Left lung (tissue), 10 donors: ENCODE results near the gene GALNT1. TPM values are rescaled to one million over a fixed set of nuclear protein-coding genes. Genes with fewer than 3 reads are reported as not detected.

Experiments
- ATAC-seq: fragments of 200-7000 bp; cut with Tn5 transposase; one replicate; pipeline ENCODE4 v1.9.1; 2020; ENCODE audit warnings: moderate library complexity
- DNase-seq, 4 donors: peaks; one replicate each; pipeline ENCODE4 v3.0.0-alpha.2; 2013 to 2020
- H3K27ac ChIP-seq, 2 donors: fragments of 200-600 bp; sonication (generic) in 1 of 2; one replicate each; pipeline versions ENCODE4 v1.5.0 to v1.8.0; 2020 to 2021
- H3K27me3 ChIP-seq, 2 donors: fragments of 200-600 bp; sonication (generic) in 1 of 2; one replicate each; pipeline versions ENCODE4 v1.5.0 to v1.8.0; 2020 to 2021
- H3K36me3 ChIP-seq, 2 donors: fragments of 200-600 bp; sonication (generic) in 1 of 2; one replicate each; pipeline versions ENCODE4 v1.5.0 to v1.8.0; 2020 to 2021
- H3K4me1 ChIP-seq, 2 donors: fragments of 200-600 bp; one replicate each; pipeline ENCODE4 v1.8.0; 2021
- H3K4me3 ChIP-seq, 2 donors: fragments of 200-600 bp; sonication (generic) in 1 of 2; one replicate each; pipeline versions ENCODE4 v1.5.0 to v1.8.0; 2020 to 2021; ENCODE audit warnings: mild to moderate bottlenecking in 1 of 2
- H3K9me3 ChIP-seq, 2 donors: fragments of 200-600 bp; sonication (generic) in 1 of 2; one replicate each; pipeline versions ENCODE4 v1.5.0 to v1.8.0; 2020 to 2021
- intact Hi-C, 2 donors: fragments of 100-400 bp; cut with DNase I; formaldehyde crosslinking; loops; one replicate each; pipeline versions ENCODE4 v1.11.2 to v1.14.2; 2022
- polyA plus RNA-seq, 6 donors: library from polyadenylated mRNA; unstranded; fragments of 120-200 nt; gene quantifications; one replicate each; pipeline ENCODE4 v1.2.1, GENCODE V29; 2013; ENCODE audit not compliant: insufficient read length in 6 of 6
- total RNA-seq, 2 donors: library from RNA; stranded (reverse); fragmentation: NEBNext Ultra II Directional; extraction: Animal tissue kit (Norgen Biotek cat#: 25700); gene quantifications; one replicate each; pipeline ENCODE4 v1.2.1, GENCODE V29; 2021
- TF ChIP-seq, protein P1 (sequence below), 2 donors: fragments of 200-600 bp; sonication (generic) in 1 of 2; IDR thresholded peaks; one replicate each; pipeline versions ENCODE4 v1.5.0 to v1.8.0; 2021; ENCODE audit warnings: antibody characterized with exemption in 2 of 2
- donor health status: DM: no; HTN: yes; CAD: no.
- donor health status: DM: no; HTN: no; CAD: no.

The GALNT1 gene
- total and polyA plus RNA-seq, 8 donors: 82.5 to 110 (median 107) TPM

DNA sequence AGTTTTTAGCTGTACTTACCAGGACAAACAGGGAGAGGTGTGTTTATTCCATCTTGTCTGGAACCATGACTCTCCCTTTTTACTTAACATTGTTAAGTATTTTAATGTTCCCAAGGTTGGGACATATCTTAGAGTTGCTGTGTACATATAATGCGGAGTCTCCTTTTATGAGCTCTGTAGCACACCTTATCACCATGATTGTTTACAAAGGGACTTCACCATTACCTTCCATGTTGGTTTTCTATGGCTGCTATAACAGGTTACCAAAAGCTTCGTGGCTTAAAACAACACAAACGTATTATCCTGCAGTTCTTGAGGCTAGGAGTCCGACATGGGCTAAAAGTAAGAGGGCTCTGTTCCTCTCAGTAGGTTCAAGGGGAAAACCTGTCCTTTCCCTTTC lies 164.3 kb downstream of the GALNT1 start:
- ATAC-seq: no peak
- no peaks in the 10 kb centered on the region for H3K4me1 ChIP-seq
- H3K4me3 ChIP-seq: no peak overlapping the region
- intact Hi-C loops: no loop called here
- no peak overlapping the region for H3K27ac ChIP-seq
- H3K9me3 ChIP-seq: no peaks in the 10 kb centered on the region
- H3K36me3 ChIP-seq: no peaks in the 10 kb centered on the region
- DNase-seq: no peak
- H3K27me3 ChIP-seq: no peaks in the 10 kb centered on the region
- TF ChIP-seq, protein P1, sequence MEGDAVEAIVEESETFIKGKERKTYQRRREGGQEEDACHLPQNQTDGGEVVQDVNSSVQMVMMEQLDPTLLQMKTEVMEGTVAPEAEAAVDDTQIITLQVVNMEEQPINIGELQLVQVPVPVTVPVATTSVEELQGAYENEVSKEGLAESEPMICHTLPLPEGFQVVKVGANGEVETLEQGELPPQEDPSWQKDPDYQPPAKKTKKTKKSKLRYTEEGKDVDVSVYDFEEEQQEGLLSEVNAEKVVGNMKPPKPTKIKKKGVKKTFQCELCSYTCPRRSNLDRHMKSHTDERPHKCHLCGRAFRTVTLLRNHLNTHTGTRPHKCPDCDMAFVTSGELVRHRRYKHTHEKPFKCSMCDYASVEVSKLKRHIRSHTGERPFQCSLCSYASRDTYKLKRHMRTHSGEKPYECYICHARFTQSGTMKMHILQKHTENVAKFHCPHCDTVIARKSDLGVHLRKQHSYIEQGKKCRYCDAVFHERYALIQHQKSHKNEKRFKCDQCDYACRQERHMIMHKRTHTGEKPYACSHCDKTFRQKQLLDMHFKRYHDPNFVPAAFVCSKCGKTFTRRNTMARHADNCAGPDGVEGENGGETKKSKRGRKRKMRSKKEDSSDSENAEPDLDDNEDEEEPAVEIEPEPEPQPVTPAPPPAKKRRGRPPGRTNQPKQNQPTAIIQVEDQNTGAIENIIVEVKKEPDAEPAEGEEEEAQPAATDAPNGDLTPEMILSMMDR (IDR thresholded peaks at IDR 0.05): no peak

DNA sequence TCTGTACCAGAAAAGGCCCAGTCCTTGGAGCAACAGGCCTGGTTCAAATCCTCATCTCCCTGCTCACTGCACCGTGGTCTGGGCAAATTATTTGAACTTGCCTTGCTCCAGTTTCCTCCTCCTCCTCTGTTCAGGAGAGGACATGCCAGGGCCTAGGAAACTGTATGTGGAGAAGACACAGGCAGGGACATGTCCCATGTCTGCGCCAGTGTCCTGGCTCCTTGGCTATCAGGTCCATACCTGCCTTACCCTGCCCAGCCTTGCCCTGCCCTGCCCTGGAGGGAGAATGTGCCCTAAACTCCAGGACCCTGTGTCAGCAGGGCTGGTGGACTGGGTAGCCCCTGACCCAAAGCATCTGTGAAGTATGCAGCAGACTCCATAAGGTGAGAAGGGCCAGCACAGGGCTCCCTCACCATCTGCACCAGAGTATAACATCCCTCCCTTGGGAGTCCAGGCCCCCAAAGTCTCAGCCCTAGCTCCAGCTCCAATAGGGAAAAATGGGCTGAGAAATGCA lies 165.3 kb downstream of the GALNT1 start:
- H3K27ac ChIP-seq: no peak overlapping the region
- H3K36me3 ChIP-seq: no peaks in the 10 kb centered on the region
- ATAC-seq (no peak), DNase-seq (no peak)
- TF ChIP-seq, protein P1 (IDR thresholded peaks at IDR 0.05): no peak
- no peaks in the 10 kb centered on the region for H3K4me1 ChIP-seq
- intact Hi-C loops: no loop called here
- H3K27me3 ChIP-seq: no peaks in the 10 kb centered on the region
- no peaks in the 10 kb centered on the region for H3K9me3 ChIP-seq
- H3K4me3 ChIP-seq: no peak overlapping the region

DNA sequence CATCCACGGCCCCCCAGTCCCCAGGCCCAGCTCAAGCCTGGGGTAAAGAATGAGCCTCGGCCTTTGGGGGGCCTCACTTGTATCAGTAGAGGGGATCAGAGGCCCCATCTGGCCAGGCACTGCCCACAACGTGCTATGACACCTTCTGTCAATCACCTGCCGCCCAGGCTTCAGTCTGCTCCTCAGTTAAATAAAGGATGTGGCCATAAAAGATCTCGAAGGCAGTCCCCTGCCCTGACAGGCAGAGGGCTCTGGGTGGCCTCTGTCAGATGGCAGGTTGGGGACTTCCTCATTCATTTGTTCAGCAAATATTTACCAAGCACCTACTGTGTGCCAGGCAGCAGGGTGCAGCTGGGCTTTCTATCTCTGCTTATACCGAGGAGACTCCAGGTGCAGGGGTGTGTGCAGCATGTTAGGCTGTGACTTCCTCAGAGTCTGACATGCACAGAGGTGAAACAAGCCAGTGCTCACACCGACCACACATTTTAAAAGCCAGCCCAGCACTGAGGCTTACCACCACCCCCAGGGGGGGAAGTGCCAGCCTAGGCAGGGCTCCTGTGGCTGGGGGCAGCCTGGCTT lies 166.4 kb downstream of the GALNT1 start:
- DNase-seq (no peak), ATAC-seq (no peak)
- Histone ChIP-seq H3K4me1 (no peaks in the 10 kb centered on the region), H3K36me3 (no peaks in the 10 kb centered on the region), H3K27me3 (no peaks in the 10 kb centered on the region), H3K9me3 (no peaks in the 10 kb centered on the region), H3K4me3 (no peak overlapping the region), H3K27ac (no peak overlapping the region)
- intact Hi-C loops: no loop called here
- TF ChIP-seq, protein P1 (IDR thresholded peaks at IDR 0.05): no peak

DNA sequence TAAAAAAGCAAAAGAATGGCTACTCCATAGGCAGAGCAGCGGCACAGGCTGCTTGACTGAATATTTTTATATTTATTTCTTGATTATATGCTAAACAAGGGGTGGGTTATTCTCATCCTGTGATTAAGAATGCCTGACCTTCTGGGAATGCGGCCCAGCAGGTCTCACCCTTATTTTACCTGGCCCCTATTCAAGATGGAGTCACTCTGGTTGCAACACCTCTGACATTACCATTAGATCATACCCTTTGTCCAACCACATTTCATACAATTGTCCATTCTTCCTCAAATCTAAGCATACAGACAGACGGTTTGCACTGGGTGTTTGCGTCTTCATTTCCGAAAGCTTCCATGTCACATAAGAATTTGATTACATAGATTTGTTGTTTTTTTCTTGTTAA lies 168.2 kb downstream of the GALNT1 start:
- DNase-seq (no peak), ATAC-seq (no peak)
- Histone ChIP-seq H3K4me3 (no peak overlapping the region), H3K9me3 (no peaks in the 10 kb centered on the region), H3K4me1 (no peaks in the 10 kb centered on the region), H3K27ac (no peak overlapping the region), H3K27me3 (no peaks in the 10 kb centered on the region), H3K36me3 (no peaks in the 10 kb centered on the region)
- intact Hi-C loops: loop anchor here in 1 of 2 donors (10.0 kb wide), 1 partner anchor 535 kb away; no protein-coding TSS in a partner anchor
- TF ChIP-seq, protein P1 (IDR thresholded peaks at IDR 0.05): no peak

DNA sequence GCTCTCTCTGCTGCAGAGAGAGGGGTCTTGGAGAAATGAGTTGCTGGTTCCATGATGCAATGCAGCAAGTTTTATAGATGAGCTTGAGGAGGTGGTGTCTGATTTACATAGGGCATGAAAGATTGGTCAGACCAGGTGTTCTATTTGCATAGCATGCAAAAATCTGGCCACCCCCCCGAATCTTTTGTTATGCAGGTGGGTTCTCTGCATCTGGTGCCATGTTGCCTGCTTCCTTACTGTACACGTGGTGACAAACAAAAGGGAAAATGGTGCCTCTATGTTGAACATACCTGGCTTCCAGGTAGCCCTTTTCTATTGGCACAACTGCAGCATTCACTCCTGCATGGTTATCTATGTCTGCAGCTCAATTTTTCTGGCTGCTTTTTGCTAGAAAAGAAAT lies 169.4 kb downstream of the GALNT1 start:
- H3K4me1 ChIP-seq: no peaks in the 10 kb centered on the region
- no peak for DNase-seq
- no peak overlapping the region for H3K4me3 ChIP-seq

More for the DNA sequence above, 169.4 kb downstream of the GALNT1 start:
- Histone ChIP-seq H3K27me3 (no peaks in the 10 kb centered on the region), H3K9me3 (no peaks in the 10 kb centered on the region), H3K27ac (no peak overlapping the region), H3K36me3 (no peaks in the 10 kb centered on the region)
- intact Hi-C loops: loop anchor here in 1 of 2 donors (10.0 kb wide), 1 partner anchor 534 kb away; no protein-coding TSS in a partner anchor
- no peak for ATAC-seq
- TF ChIP-seq, protein P1 (IDR thresholded peaks at IDR 0.05): no peak
